GM12878 (cell line): ENCODE measurements around the gene FGD1. TPM values are rescaled to one million over a fixed set of nuclear protein-coding genes. Genes with fewer than 3 reads are reported as not detected.

Experiments used
- ATAC-seq: fragments of 200-7000 bp; cut with Tn5 transposase; 3 replicates; pipeline ENCODE4 v1.9.1; 2020; ENCODE audit warnings: mild to moderate bottlenecking, moderate library complexity
- BruUV-seq: library from RNA; stranded (reverse); fragments of 400-500 nt; replicated peaks from 2 replicates; lab custom pipeline; 2021; lab: Mats Ljungman, UMichigan
- CTCF ChIA-PET: fragments of 300-600 bp; sonication (Branson Sonifier 250); formaldehyde crosslinking; extraction: SDS; loops from one replicate; lab custom pipeline; 2021; ENCODE audit warnings: inconsistent platforms; lab: Yijun Ruan, JAX
- POLR2A ChIA-PET: fragments of 350-600 bp; formaldehyde crosslinking; extraction: SDS; loops from one replicate; lab custom pipeline; 2021; ENCODE audit warnings: inconsistent platforms; lab: Charles Lee
- RAD21 ChIA-PET: fragments of 300-600 bp; sonication (Branson Sonifier 250); formaldehyde crosslinking; loops from one replicate; lab custom pipeline; 2023; ENCODE audit warnings: antibody characterized with exemption; ENCODE audit not compliant: unreplicated experiment; lab: Charles Lee
- SMC1A ChIA-PET: fragments of 300-600 bp; sonication (Branson Sonifier 250); formaldehyde crosslinking; loops from one replicate; lab custom pipeline; 2023; ENCODE audit not compliant: unreplicated experiment, uncharacterized antibody; lab: Charles Lee
- DNase-seq: peaks from one replicate; pipeline ENCODE4 v3.0.0-alpha.2; 2011; ENCODE audit warnings: low read depth, low spot score
- FAIRE-seq: peaks from 3 replicates; lab custom pipeline; 2011; peaks lifted over from hg19 to GRCh38; lab: Jason Lieb, UNC
- H2AFZ ChIP-seq: 2 replicates; pipeline ENCODE4 v1.6.0; 2011; ENCODE audit warnings: low read depth, low read length, control low read depth; ENCODE audit not compliant: control insufficient read depth
- H3K27ac ChIP-seq: 2 replicates; pipeline ENCODE4 v1.5.1; 2011; ENCODE audit warnings: control low read depth; ENCODE audit not compliant: control insufficient read depth, insufficient read depth
- H3K27me3 ChIP-seq, 2 experiments: replicated peaks in 1 of 2; 2 replicates each; pipeline versions ENCODE4 v1.6.0 to v1.6.1; 2011; ENCODE audit warnings: low read length in 1 of 2; ENCODE audit not compliant: control insufficient read depth in 2 of 2, insufficient read depth in 2 of 2
- H3K36me3 ChIP-seq, 2 experiments: 2 replicates each; pipeline ENCODE4 v1.5.1; 2011; ENCODE audit warnings: low read length in 1 of 2; ENCODE audit not compliant: control insufficient read depth in 2 of 2, insufficient read depth in 2 of 2
- H3K4me1 ChIP-seq: 2 replicates; pipeline ENCODE4 v1.6.1; 2011; ENCODE audit warnings: mild to moderate bottlenecking, low read length, moderate library complexity, mixed read lengths; ENCODE audit not compliant: control insufficient read depth, insufficient read depth
- H3K4me2 ChIP-seq: 2 replicates; pipeline ENCODE4 v1.6.0; 2011; ENCODE audit warnings: control low read depth; ENCODE audit not compliant: control insufficient read depth, insufficient read depth
- H3K4me3 ChIP-seq: fragments of 200-600 bp; sonication (generic); 2 replicates; pipeline ENCODE4 v1.5.1; 2016
- H3K79me2 ChIP-seq: 2 replicates; pipeline ENCODE4 v1.6.0; 2011; ENCODE audit warnings: low read length; ENCODE audit not compliant: control insufficient read depth, insufficient read depth
- H3K9ac ChIP-seq: 2 replicates; pipeline ENCODE4 v1.8.0; 2011; ENCODE audit warnings: low read length, control low read depth, mixed read lengths; ENCODE audit not compliant: control insufficient read depth, insufficient read depth
- H3K9me3 ChIP-seq: replicated peaks from 3 replicates; pipeline ENCODE4 v1.5.1; 2011; ENCODE audit warnings: mild to moderate bottlenecking, low read length; ENCODE audit not compliant: control insufficient read depth, insufficient read depth
- H4K20me1 ChIP-seq: 2 replicates; pipeline ENCODE4 v1.6.0; 2011; ENCODE audit not compliant: control insufficient read depth, insufficient read depth
- ATF7 ChIP-seq: fragments of 450-650 bp; IDR thresholded peaks from 2 replicates; pipeline ENCODE4 v1.6.1; 2016; ENCODE audit warnings: low read depth, mild to moderate bottlenecking
- MTA3 ChIP-seq: IDR thresholded peaks from 2 replicates; pipeline ENCODE4 v1.6.1; 2012; ENCODE audit warnings: low read length, inconsistent platforms, borderline replicate concordance
- RUNX3 ChIP-seq: IDR thresholded peaks from 2 replicates; pipeline ENCODE4 v1.6.1; 2012; ENCODE audit warnings: low read length, inconsistent platforms
- TCF7 ChIP-seq: IDR thresholded peaks from 2 replicates; pipeline ENCODE4 v1.6.1; 2014; ENCODE audit warnings: antibody characterized with exemption, borderline replicate concordance
- WGBS: methylation state at CpG from one replicate; pipeline ENCODE4 v1.1.6; 2016; ENCODE audit warnings: low lambda C conversion rate; ENCODE audit not compliant: insufficient replicate concordance, insufficient coverage; ENCODE audit errors: missing lambda C conversion rate; 5-methylcytosine and 5-hydroxymethylcytosine counted together
- in situ Hi-C: fragments of 300-500 bp; cut with MboI; formaldehyde crosslinking; loops from 9 replicates; pipeline ENCODE4 v1.14.3; 2018; ENCODE audit warnings: mixed read lengths
- intact Hi-C: fragments of 100-400 bp; cut with micrococcal nuclease; formaldehyde crosslinking; loops from one replicate; pipeline ENCODE4 v1.14.2; 2022; ENCODE audit not compliant: unreplicated experiment
- polyA plus RNA-seq, 11 experiments: library from polyadenylated mRNA; depleted of rRNA in 4 of 11; unstranded in 6 of 11; stranded (reverse) in 5 of 11; fragments of >200 nt; fragmentation: Nextera tagmentation in 4 of 11; fragmentation: Illumina TruSeq in 1 of 11; extraction: Ambion mirVana in 4 of 11; extraction: Trizol in 1 of 11; gene quantifications; 1 replicate in 1 of 11; 2 replicates in 10 of 11; pipeline versions ENCODE4 v1.2.1 to v1.2.3, GENCODE V29; 2011 to 2016; ENCODE audit warnings: inconsistent platforms in 2 of 11, missing spikeins in 2 of 11, low read depth in 1 of 11
- total RNA-seq, 4 experiments: library from RNA; depleted of rRNA in 3 of 4; stranded (reverse); fragments of >200 nt in 3 of 4; fragmentation: Illumina TruSeq in 1 of 4; extraction: Trizol in 1 of 4; gene quantifications; 2 replicates each; pipeline versions ENCODE4 v1.2.1 to v1.2.3, GENCODE V29; 2013 to 2021

The FGD1 gene
- total and polyA plus RNA-seq, 10 of the 15 experiments (the other 5 are each of a cell fraction or from before 2014, with no cell fraction given) = 0.05 to 0.50 (median 0.45) TPM; not detected in 7

DNA sequence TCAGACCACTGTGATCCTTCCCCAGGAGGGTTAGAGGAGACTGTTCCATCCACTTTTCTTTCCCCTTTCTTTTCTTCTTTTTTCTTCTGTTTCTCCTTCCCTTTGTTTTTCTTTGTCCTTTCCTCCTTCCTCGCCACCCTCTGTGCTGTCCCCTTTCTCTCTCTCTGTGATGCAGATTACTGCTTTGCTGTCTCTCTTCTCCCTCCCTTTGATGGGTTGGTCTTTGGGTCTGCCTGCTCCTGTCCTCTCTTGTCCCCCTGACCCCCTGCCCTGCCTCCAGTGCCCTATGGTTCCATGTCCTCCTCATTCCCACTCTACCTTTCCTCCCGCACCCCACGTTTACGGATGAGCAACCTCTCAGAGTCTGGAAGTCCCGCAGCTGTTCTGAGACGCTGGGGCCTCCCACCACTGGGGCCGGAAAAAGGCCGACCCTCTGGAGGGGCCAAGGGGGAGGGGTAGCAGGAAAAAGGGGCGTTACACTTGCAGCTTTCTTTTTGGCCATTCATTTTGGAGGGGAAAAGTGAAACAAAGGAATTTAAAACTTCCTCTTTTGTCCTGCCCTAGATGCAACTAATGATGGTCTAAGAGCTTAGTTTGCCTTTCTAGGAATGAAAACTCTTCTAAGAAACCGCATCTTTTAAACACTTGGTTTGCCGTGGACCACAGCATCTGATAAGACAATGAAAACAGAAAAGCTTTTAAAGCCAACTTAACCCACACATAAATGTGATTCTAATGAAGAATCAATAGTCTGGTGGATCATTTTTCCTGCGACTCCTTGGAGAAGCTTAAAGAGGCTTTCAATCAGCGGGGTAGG, 80.3 kb downstream of the FGD1 start:
- H3K9ac ChIP-seq = no peak overlapping the region
- no peak overlapping the region for H3K4me3 ChIP-seq
- ChIA-PET RAD21 (no interaction called here), CTCF (interaction anchor here (1.0 kb wide), 1 partner anchor 8 kb away, joined by 3 read pairs; no protein-coding TSS in a partner anchor), POLR2A (no interaction called here), SMC1A (no interaction called here)
- no peaks in the 10 kb centered on the region for H4K20me1 ChIP-seq
- DNase-seq (no peak), ATAC-seq (no peak), FAIRE-seq (no peak)
- intact Hi-C loops (no loop called here), in situ Hi-C loops (no loop called here)
- WGBS = 34% methylated on average over 12 of the region's 13 CpGs
- H2AFZ ChIP-seq = no peak overlapping the region
- no peaks in the 10 kb centered on the region for H3K36me3 ChIP-seq
- peak; percentile 34; the same call in 1 of the 2 replicates for TF ChIP-seq RUNX3
- no peak for TF ChIP-seq ATF7
- no peaks in the 10 kb centered on the region for H3K27me3 ChIP-seq
- H3K79me2 ChIP-seq = no peaks in the 10 kb centered on the region
- no peak overlapping the region for H3K27ac ChIP-seq
- no TSS peak for BruUV-seq
- no peaks in the 10 kb centered on the region for H3K9me3 ChIP-seq
- H3K4me2 ChIP-seq = no peak overlapping the region
- no peaks in the 10 kb centered on the region for H3K4me1 ChIP-seq

- intact Hi-C loops (no loop called here), in situ Hi-C loops (no loop called here)
- H3K36me3 ChIP-seq = no peaks in the 10 kb centered on the region
- no peaks in the 10 kb centered on the region for H3K9me3 ChIP-seq
- no peaks in the 10 kb centered on the region for H3K4me1 ChIP-seq
- CTCF ChIA-PET = no interaction called here
- no peak overlapping the region for H3K27ac ChIP-seq
- no peak overlapping the region for H3K9ac ChIP-seq
- H3K79me2 ChIP-seq = no peaks in the 10 kb centered on the region
- no peaks in the 10 kb centered on the region for H4K20me1 ChIP-seq
- no peak for TF ChIP-seq MTA3
- 0 out of 2 replicates have a peak, but pooled peaks have one; percentile 47 for TF ChIP-seq TCF7
- peak; percentile 40; the same call in 1 of the 2 replicates for TF ChIP-seq RUNX3
- TF ChIP-seq, all 136 proteins: peak for 2
- 44% methylated on average over 2 of the region's 3 CpGs for WGBS
- SMC1A ChIA-PET = no interaction called here
- no peak overlapping the region for H2AFZ ChIP-seq
- no peak for ATAC-seq
- no peak for DNase-seq
- RAD21 ChIA-PET = no interaction called here
- POLR2A ChIA-PET = no interaction called here
- BruUV-seq = no TSS peak
- H3K4me2 ChIP-seq = no peak overlapping the region
- no peak for FAIRE-seq
- H3K27me3 ChIP-seq = no peaks in the 10 kb centered on the region
- no peak overlapping the region for H3K4me3 ChIP-seq
Measured at GRCh38 chrX:54413753-54414152, 82.3 kb downstream of the FGD1 start.
